K562 (cell line): ENCODE results near the gene ZBTB46. TPM values are rescaled to one million over a fixed set of nuclear protein-coding genes. Genes with fewer than 3 reads are reported as not detected.

Experiments
- BHLHE40 ChIP-seq: IDR thresholded peaks from 2 replicates; pipeline ENCODE4 v1.6.1; 2011; ENCODE audit warnings: low read length, improper control_type of control experiment
- CBX1 ChIP-seq: sonication (generic); IDR thresholded peaks from 2 replicates; pipeline ENCODE4 v1.6.1; 2016; ENCODE audit warnings: antibody characterized with exemption, low read depth, mild to moderate bottlenecking
- E4F1 ChIP-seq: fragments of 250-450 bp; sonication (Bioruptor Pico); IDR thresholded peaks from 2 replicates; pipeline ENCODE4 v1.5.0; 2021; ENCODE audit warnings: mild to moderate bottlenecking, borderline replicate concordance
- ELF1 ChIP-seq: fragments of 200-800 bp; sonication (Bioruptor generic); IDR thresholded peaks from 2 replicates; pipeline ENCODE4 v1.6.1; 2016; ENCODE audit warnings: missing genetic modification characterization, missing compliant biosample characterization
- GABPB2 ChIP-seq: fragments of 250-450 bp; sonication (Bioruptor Pico); conservative IDR thresholded peaks from 2 replicates; pipeline ENCODE4 v1.5.1; 2021; ENCODE audit warnings: mild to moderate bottlenecking
- MAZ ChIP-seq, 2 experiments: fragments of 450-650 bp in 1 of 2; sonication (generic) in 1 of 2; formaldehyde crosslinking; IDR thresholded peaks in 1 of 2; conservative IDR thresholded peaks in 1 of 2; 2 replicates each; pipeline versions ENCODE4 v1.4.0 to v1.5.0; 2020; ENCODE audit warnings: mild to moderate bottlenecking in 1 of 2, missing genetic modification reagents in 1 of 2
- RBFOX2 ChIP-seq: fragments of 200-400 bp; formaldehyde crosslinking; IDR thresholded peaks from 2 replicates; pipeline ENCODE4 v1.6.1; 2017; ENCODE audit warnings: low read depth, mild to moderate bottlenecking, low read length, moderate library complexity
- RCOR1 ChIP-seq, 2 experiments: IDR thresholded peaks; 2 replicates each; pipeline ENCODE4 v1.6.1; 2012; ENCODE audit warnings: low read depth in 2 of 2, low read length in 2 of 2, borderline replicate concordance in 1 of 2, improper control_type of control experiment in 1 of 2
- REST ChIP-seq, 2 experiments: fragments of 450-650 bp; formaldehyde crosslinking in 1 of 2; IDR thresholded peaks; 2 replicates each; pipeline versions ENCODE4 v1.4.0 to v1.6.1; 2014 to 2020; ENCODE audit warnings: mild to moderate bottlenecking in 2 of 2, borderline replicate concordance in 1 of 2, low read depth in 1 of 2
- SIX5 ChIP-seq, 2 experiments: IDR thresholded peaks; 2 replicates each; pipeline ENCODE4 v1.6.1; 2011; ENCODE audit warnings: low read length in 2 of 2, borderline replicate concordance in 1 of 2, low read depth in 1 of 2, mild to moderate bottlenecking in 1 of 2, moderate library complexity in 1 of 2; ENCODE audit not compliant: insufficient read depth in 1 of 2
- SMARCA4 ChIP-seq: fragments of 450-650 bp; IDR thresholded peaks from 2 replicates; pipeline ENCODE4 v1.6.1; 2016
- SREBF2 ChIP-seq: sonication (generic); formaldehyde crosslinking; IDR thresholded peaks from 2 replicates; pipeline ENCODE4 v1.4.0; 2020; ENCODE audit warnings: mild to moderate bottlenecking, missing genetic modification reagents
- TBP ChIP-seq: optimal IDR thresholded peaks from 2 replicates; pipeline ENCODE3; 2011; ENCODE audit warnings: low read depth, low read length, improper control_type of control experiment
- THRB ChIP-seq: fragments of 450-650 bp; formaldehyde crosslinking; conservative IDR thresholded peaks from 2 replicates; pipeline ENCODE4 v1.4.0; 2022; ENCODE audit warnings: mild to moderate bottlenecking, missing genetic modification characterization
- ZBTB1 ChIP-seq: sonication (generic); formaldehyde crosslinking; IDR thresholded peaks from 2 replicates; pipeline ENCODE4 v1.8.1; 2023; ENCODE audit warnings: missing genetic modification reagents, low read depth, mild to moderate bottlenecking, borderline replicate concordance
- polyA plus RNA-seq, 8 experiments: library from polyadenylated mRNA; depleted of rRNA in 4 of 8; stranded (reverse) in 5 of 8; unstranded in 3 of 8; fragments of >200 nt; fragmentation: Nextera tagmentation in 2 of 8; fragmentation: Illumina TruSeq in 1 of 8; extraction: Ambion mirVana in 2 of 8; extraction: Trizol in 1 of 8; gene quantifications; 2 replicates each; pipeline versions ENCODE4 v1.2.1 to v1.2.3, GENCODE V29; 2011 to 2014; ENCODE audit warnings: inconsistent platforms in 1 of 8, missing spikeins in 1 of 8
- total RNA-seq, 7 experiments: library from RNA; depleted of rRNA in 6 of 7; stranded (reverse); fragments of >200 nt in 6 of 7; fragmentation: Illumina TruSeq in 2 of 7; extraction: Trizol in 2 of 7; gene quantifications; 2 replicates each; pipeline versions ENCODE4 v1.2.1 to v1.2.3, GENCODE V29; 2011 to 2021; ENCODE audit warnings: low replicate concordance in 1 of 7

The ZBTB46 gene
- total and polyA plus RNA-seq, 9 of the 15 experiments (the other 6 are each of a cell fraction or from before 2014, with no cell fraction given) = 0.29 to 4.1 (median 1.1) TPM

GRCh38 chr20:63707558-63708300 lies 123.3 kb downstream of the ZBTB46 start, which contains the start of the genes ARFRP1 and ZGPAT (continued):
- TF ChIP-seq E4F1 (CRISPR knock-in tag) (no peak), CBX1 (peak; percentile 74; the same call in 1 of the 2 replicates), REST (IDR thresholded peaks at IDR 0.05; ENCODE audit: borderline replicate concordance) (peak; percentile 20; the same call in 1 of the 2 replicates), REST (CRISPR knock-in tag; IDR thresholded peaks at IDR 0.05; ENCODE audit: low read depth) (peak; percentile 61), THRB (no peak), BHLHE40 (no peak), ZBTB1 (peak; percentile 97), ELF1 (peak; percentile 96), SIX5 (IDR thresholded peaks at IDR 0.05; ENCODE audit: borderline replicate concordance in 1 of 2, insufficient read depth in 1 of 2, low read depth in 1 of 2, low read length in 2 of 2) (peak; percentile 42 to 44; a peak in 3 of 4 replicates), RBFOX2 (peak; percentile 89), SREBF2 (CRISPR knock-in tag) (no peak), SMARCA4 (no peak), GABPB2 (CRISPR knock-in tag) (no peak), MAZ (CRISPR knock-in tag; conservative IDR thresholded peaks at IDR 0.05 in 1 of 2, IDR thresholded peaks at IDR 0.05 in 1 of 2) (peak; percentile 82 to 84; a peak in 3 of 4 replicates), TBP (peak; percentile 34), RCOR1 (IDR thresholded peaks at IDR 0.05; ENCODE audit: borderline replicate concordance in 1 of 2, low read depth in 2 of 2, low read length in 2 of 2) (no peak)
